Measurements from ENCODE around the gene MOB3A. TPM values are rescaled to one million over a fixed set of nuclear protein-coding genes. Genes with fewer than 3 reads are reported as not detected.
A peak's percentile ranks its signal among the peaks of the same experiment; 100 is the strongest.

MOB3A gene
- total and polyA plus RNA-seq, 10 of the 15 experiments (the other 5 are each of a cell fraction or from before 2014, with no cell fraction given): 7.5 to 229 (median 79.4) TPM

DNA sequence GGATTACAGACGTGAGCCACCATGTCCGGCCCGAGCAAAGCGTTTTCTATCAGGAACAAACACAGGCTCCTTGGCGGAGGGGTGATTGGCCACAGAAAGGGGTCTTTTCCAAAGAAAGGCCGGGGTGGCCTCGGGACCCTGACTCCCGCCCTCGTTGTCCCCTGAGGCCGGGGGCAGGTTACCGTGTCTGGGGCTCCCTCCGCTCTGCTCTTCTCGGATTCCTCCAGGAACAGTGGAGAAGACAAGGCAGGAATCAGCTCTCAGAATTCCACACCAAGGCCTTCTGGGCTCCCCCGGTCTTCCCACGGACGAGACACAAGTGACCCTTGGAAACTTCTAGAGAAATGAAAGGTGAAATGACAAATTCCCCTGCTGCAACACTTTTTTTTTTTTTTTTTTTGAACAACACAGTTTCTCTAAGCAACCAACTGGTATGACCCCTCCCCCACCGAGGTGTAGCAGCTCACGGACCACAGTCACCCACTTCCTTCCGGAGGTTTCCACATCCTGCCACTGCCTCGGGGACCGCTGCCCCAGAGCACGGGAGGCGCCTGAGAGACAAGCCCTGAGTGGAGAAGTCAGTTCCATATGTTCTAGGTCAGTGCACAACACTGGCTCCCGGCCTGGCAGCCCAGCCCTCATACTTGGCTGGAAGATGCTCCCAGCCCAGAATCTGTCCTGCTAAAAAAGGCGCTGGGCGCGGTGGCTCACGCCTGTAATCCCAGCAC lies 11.0 kb downstream of the MOB3A start (continued):
- TF ChIP-seq, protein P1, sequence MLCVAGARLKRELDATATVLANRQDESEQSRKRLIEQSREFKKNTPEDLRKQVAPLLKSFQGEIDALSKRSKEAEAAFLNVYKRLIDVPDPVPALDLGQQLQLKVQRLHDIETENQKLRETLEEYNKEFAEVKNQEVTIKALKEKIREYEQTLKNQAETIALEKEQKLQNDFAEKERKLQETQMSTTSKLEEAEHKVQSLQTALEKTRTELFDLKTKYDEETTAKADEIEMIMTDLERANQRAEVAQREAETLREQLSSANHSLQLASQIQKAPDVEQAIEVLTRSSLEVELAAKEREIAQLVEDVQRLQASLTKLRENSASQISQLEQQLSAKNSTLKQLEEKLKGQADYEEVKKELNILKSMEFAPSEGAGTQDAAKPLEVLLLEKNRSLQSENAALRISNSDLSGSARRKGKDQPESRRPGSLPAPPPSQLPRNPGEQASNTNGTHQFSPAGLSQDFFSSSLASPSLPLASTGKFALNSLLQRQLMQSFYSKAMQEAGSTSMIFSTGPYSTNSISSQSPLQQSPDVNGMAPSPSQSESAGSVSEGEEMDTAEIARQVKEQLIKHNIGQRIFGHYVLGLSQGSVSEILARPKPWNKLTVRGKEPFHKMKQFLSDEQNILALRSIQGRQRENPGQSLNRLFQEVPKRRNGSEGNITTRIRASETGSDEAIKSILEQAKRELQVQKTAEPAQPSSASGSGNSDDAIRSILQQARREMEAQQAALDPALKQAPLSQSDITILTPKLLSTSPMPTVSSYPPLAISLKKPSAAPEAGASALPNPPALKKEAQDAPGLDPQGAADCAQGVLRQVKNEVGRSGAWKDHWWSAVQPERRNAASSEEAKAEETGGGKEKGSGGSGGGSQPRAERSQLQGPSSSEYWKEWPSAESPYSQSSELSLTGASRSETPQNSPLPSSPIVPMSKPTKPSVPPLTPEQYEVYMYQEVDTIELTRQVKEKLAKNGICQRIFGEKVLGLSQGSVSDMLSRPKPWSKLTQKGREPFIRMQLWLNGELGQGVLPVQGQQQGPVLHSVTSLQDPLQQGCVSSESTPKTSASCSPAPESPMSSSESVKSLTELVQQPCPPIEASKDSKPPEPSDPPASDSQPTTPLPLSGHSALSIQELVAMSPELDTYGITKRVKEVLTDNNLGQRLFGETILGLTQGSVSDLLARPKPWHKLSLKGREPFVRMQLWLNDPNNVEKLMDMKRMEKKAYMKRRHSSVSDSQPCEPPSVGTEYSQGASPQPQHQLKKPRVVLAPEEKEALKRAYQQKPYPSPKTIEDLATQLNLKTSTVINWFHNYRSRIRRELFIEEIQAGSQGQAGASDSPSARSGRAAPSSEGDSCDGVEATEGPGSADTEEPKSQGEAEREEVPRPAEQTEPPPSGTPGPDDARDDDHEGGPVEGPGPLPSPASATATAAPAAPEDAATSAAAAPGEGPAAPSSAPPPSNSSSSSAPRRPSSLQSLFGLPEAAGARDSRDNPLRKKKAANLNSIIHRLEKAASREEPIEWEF (IDR thresholded peaks at IDR 0.05; ENCODE audit: insufficient replicate concordance, low read depth, low read length): peak; percentile 47
- TF ChIP-seq, protein P2, sequence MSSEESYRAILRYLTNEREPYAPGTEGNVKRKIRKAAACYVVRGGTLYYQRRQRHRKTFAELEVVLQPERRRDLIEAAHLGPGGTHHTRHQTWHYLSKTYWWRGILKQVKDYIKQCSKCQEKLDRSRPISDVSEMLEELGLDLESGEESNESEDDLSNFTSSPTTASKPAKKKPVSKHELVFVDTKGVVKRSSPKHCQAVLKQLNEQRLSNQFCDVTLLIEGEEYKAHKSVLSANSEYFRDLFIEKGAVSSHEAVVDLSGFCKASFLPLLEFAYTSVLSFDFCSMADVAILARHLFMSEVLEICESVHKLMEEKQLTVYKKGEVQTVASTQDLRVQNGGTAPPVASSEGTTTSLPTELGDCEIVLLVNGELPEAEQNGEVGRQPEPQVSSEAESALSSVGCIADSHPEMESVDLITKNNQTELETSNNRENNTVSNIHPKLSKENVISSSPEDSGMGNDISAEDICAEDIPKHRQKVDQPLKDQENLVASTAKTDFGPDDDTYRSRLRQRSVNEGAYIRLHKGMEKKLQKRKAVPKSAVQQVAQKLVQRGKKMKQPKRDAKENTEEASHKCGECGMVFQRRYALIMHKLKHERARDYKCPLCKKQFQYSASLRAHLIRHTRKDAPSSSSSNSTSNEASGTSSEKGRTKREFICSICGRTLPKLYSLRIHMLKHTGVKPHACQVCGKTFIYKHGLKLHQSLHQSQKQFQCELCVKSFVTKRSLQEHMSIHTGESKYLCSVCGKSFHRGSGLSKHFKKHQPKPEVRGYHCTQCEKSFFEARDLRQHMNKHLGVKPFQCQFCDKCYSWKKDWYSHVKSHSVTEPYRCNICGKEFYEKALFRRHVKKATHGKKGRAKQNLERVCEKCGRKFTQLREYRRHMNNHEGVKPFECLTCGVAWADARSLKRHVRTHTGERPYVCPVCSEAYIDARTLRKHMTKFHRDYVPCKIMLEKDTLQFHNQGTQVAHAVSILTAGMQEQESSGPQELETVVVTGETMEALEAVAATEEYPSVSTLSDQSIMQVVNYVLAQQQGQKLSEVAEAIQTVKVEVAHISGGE (CRISPR knock-in tag; IDR thresholded peaks at IDR 0.05): 0 out of 2 replicates have a peak, but pooled peaks have one; percentile 12
- TF ChIP-seq FOXK2 (IDR thresholded peaks at IDR 0.05) (no peak), TBL1XR1 (IDR thresholded peaks at IDR 0.05; ENCODE audit: low read depth, low read length) (peak; percentile 99), NR2C2 (IDR thresholded peaks at IDR 0.05; ENCODE audit: borderline replicate concordance, control insufficient read depth, insufficient read length, low read depth) (no peak), RFX5 (IDR thresholded peaks at IDR 0.05; ENCODE audit: low read depth, low read length) (no peak), STAT3 (IDR thresholded peaks at IDR 0.05; ENCODE audit: low read depth, low read length) (0 out of 2 replicates have a peak, but pooled peaks have one; percentile 73), TARDBP (IDR thresholded peaks at IDR 0.05; ENCODE audit: borderline replicate concordance) (peak; percentile 77; the same call in 1 of the 2 replicates), IKZF2 (IDR thresholded peaks at IDR 0.05) (peak; percentile 95 to 97), SIN3A (IDR thresholded peaks at IDR 0.05; ENCODE audit: low read depth, low read length) (peak; percentile 71), FOS (IDR thresholded peaks at IDR 0.05; ENCODE audit: borderline replicate concordance, extremely low read depth, insufficient read length) (no peak), RCOR1 (conservative IDR thresholded peaks at IDR 0.05; ENCODE audit: low read depth, low read length) (peak; percentile 85), BHLHE40 (IDR thresholded peaks at IDR 0.05; ENCODE audit: borderline replicate concordance in 1 of 2, low read depth in 2 of 2, low read length in 1 of 2) (peak; percentile 97)
- TF ChIP-seq, protein P3, sequence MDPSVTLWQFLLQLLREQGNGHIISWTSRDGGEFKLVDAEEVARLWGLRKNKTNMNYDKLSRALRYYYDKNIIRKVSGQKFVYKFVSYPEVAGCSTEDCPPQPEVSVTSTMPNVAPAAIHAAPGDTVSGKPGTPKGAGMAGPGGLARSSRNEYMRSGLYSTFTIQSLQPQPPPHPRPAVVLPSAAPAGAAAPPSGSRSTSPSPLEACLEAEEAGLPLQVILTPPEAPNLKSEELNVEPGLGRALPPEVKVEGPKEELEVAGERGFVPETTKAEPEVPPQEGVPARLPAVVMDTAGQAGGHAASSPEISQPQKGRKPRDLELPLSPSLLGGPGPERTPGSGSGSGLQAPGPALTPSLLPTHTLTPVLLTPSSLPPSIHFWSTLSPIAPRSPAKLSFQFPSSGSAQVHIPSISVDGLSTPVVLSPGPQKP (IDR thresholded peaks at IDR 0.05; ENCODE audit: low read depth, low read length): peak; percentile 92
- TF ChIP-seq, protein P4, sequence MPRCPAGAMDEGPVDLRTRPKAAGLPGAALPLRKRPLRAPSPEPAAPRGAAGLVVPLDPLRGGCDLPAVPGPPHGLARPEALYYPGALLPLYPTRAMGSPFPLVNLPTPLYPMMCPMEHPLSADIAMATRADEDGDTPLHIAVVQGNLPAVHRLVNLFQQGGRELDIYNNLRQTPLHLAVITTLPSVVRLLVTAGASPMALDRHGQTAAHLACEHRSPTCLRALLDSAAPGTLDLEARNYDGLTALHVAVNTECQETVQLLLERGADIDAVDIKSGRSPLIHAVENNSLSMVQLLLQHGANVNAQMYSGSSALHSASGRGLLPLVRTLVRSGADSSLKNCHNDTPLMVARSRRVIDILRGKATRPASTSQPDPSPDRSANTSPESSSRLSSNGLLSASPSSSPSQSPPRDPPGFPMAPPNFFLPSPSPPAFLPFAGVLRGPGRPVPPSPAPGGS (IDR thresholded peaks at IDR 0.05; ENCODE audit: borderline replicate concordance, insufficient read depth, low read depth, low read length, poor library complexity, severe bottlenecking): peak; percentile 95
- TF ChIP-seq, protein P5, sequence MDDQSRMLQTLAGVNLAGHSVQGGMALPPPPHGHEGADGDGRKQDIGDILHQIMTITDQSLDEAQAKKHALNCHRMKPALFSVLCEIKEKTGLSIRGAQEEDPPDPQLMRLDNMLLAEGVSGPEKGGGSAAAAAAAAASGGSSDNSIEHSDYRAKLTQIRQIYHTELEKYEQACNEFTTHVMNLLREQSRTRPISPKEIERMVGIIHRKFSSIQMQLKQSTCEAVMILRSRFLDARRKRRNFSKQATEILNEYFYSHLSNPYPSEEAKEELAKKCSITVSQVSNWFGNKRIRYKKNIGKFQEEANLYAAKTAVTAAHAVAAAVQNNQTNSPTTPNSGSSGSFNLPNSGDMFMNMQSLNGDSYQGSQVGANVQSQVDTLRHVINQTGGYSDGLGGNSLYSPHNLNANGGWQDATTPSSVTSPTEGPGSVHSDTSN (IDR thresholded peaks at IDR 0.05; ENCODE audit: insufficient replicate concordance, low read depth, low read length): peak; percentile 43

Data from GM12878 (cell line).